ENCODE results near the gene MICAL3.

Gene MICAL3

GRCh38 chr22:18048041-18048440 is 23.7 kb upstream of the MICAL3 start:
- TF ChIP-seq ARNTL (CRISPR knock-in tag; IDR thresholded peaks at IDR 0.05; ENCODE audit: borderline replicate concordance, low read depth) (no peak), SNAI2 (CRISPR knock-in tag; IDR thresholded peaks at IDR 0.05) (no peak), TOX (CRISPR knock-in tag; IDR thresholded peaks at IDR 0.05; ENCODE audit: borderline replicate concordance) (no peak), OSR1 (CRISPR knock-in tag; IDR thresholded peaks at IDR 0.05) (no peak), CSDC2 (CRISPR knock-in tag; IDR thresholded peaks at IDR 0.05) (no peak), TCF4 (CRISPR knock-in tag; IDR thresholded peaks at IDR 0.05; ENCODE audit: borderline replicate concordance) (no peak), RARB (CRISPR knock-in tag; IDR thresholded peaks at IDR 0.05) (no peak), GLIS3 (CRISPR knock-in tag; IDR thresholded peaks at IDR 0.05) (no peak), ZFP30 (CRISPR knock-in tag; IDR thresholded peaks at IDR 0.05) (no peak), ZNF565 (CRISPR knock-in tag; conservative IDR thresholded peaks at IDR 0.05; ENCODE audit: low read depth) (no peak), ZC3H10 (CRISPR knock-in tag; IDR thresholded peaks at IDR 0.05) (no peak), ZFP3 (CRISPR knock-in tag; IDR thresholded peaks at IDR 0.05) (no peak), ZNF8 (CRISPR knock-in tag; IDR thresholded peaks at IDR 0.05) (no peak), ISL1 (CRISPR knock-in tag; IDR thresholded peaks at IDR 0.05) (no peak), BACH2 (CRISPR knock-in tag; IDR thresholded peaks at IDR 0.05; ENCODE audit: borderline replicate concordance) (no peak), ESRRG (CRISPR knock-in tag; IDR thresholded peaks at IDR 0.05) (no peak)
- TF ChIP-seq, protein P1, sequence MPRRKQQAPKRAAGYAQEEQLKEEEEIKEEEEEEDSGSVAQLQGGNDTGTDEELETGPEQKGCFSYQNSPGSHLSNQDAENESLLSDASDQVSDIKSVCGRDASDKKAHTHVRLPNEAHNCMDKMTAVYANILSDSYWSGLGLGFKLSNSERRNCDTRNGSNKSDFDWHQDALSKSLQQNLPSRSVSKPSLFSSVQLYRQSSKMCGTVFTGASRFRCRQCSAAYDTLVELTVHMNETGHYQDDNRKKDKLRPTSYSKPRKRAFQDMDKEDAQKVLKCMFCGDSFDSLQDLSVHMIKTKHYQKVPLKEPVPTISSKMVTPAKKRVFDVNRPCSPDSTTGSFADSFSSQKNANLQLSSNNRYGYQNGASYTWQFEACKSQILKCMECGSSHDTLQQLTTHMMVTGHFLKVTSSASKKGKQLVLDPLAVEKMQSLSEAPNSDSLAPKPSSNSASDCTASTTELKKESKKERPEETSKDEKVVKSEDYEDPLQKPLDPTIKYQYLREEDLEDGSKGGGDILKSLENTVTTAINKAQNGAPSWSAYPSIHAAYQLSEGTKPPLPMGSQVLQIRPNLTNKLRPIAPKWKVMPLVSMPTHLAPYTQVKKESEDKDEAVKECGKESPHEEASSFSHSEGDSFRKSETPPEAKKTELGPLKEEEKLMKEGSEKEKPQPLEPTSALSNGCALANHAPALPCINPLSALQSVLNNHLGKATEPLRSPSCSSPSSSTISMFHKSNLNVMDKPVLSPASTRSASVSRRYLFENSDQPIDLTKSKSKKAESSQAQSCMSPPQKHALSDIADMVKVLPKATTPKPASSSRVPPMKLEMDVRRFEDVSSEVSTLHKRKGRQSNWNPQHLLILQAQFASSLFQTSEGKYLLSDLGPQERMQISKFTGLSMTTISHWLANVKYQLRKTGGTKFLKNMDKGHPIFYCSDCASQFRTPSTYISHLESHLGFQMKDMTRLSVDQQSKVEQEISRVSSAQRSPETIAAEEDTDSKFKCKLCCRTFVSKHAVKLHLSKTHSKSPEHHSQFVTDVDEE (CRISPR knock-in tag; IDR thresholded peaks at IDR 0.05) = no peak
- TF ChIP-seq, protein P2, sequence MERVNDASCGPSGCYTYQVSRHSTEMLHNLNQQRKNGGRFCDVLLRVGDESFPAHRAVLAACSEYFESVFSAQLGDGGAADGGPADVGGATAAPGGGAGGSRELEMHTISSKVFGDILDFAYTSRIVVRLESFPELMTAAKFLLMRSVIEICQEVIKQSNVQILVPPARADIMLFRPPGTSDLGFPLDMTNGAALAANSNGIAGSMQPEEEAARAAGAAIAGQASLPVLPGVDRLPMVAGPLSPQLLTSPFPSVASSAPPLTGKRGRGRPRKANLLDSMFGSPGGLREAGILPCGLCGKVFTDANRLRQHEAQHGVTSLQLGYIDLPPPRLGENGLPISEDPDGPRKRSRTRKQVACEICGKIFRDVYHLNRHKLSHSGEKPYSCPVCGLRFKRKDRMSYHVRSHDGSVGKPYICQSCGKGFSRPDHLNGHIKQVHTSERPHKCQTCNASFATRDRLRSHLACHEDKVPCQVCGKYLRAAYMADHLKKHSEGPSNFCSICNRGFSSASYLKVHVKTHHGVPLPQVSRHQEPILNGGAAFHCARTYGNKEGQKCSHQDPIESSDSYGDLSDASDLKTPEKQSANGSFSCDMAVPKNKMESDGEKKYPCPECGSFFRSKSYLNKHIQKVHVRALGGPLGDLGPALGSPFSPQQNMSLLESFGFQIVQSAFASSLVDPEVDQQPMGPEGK (CRISPR knock-in tag; IDR thresholded peaks at IDR 0.05; ENCODE audit: borderline replicate concordance) = no peak
- TF ChIP-seq, protein P3, sequence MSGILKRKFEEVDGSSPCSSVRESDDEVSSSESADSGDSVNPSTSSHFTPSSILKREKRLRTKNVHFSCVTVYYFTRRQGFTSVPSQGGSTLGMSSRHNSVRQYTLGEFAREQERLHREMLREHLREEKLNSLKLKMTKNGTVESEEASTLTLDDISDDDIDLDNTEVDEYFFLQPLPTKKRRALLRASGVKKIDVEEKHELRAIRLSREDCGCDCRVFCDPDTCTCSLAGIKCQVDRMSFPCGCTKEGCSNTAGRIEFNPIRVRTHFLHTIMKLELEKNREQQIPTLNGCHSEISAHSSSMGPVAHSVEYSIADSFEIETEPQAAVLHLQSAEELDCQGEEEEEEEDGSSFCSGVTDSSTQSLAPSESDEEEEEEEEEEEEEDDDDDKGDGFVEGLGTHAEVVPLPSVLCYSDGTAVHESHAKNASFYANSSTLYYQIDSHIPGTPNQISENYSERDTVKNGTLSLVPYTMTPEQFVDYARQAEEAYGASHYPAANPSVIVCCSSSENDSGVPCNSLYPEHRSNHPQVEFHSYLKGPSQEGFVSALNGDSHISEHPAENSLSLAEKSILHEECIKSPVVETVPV (CRISPR knock-in tag; IDR thresholded peaks at IDR 0.05) = no peak
- no peak for ATAC-seq

DNA sequence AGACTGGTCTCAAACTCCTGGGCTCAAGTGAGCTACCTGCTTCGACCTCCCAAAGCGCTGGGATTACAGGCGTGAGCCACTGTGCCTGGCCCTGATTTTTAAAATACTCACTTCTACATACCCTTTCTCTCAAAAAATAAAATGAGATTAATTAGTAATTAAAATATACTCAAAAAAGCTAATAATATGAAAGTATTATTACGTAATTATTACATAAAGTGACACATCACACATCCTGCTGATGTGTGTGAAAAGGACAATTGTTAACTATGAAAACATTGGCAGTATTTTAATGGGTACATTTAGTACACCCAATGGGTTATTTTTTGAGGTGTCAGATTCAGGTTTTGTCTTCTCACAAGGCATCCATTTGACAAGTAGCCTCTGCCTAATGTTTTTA is 21.4 kb upstream of the MICAL3 start:
- ATAC-seq = no peak
- TF ChIP-seq ZFP30 (CRISPR knock-in tag; IDR thresholded peaks at IDR 0.05) (no peak), TOX (CRISPR knock-in tag; IDR thresholded peaks at IDR 0.05; ENCODE audit: borderline replicate concordance) (no peak), ARNTL (CRISPR knock-in tag; IDR thresholded peaks at IDR 0.05; ENCODE audit: borderline replicate concordance, low read depth) (no peak), TCF4 (CRISPR knock-in tag; IDR thresholded peaks at IDR 0.05; ENCODE audit: borderline replicate concordance) (no peak), GLIS3 (CRISPR knock-in tag; IDR thresholded peaks at IDR 0.05) (no peak), OSR1 (CRISPR knock-in tag; IDR thresholded peaks at IDR 0.05) (no peak), BACH2 (CRISPR knock-in tag; IDR thresholded peaks at IDR 0.05; ENCODE audit: borderline replicate concordance) (no peak), CSDC2 (CRISPR knock-in tag; IDR thresholded peaks at IDR 0.05) (no peak), RARB (CRISPR knock-in tag; IDR thresholded peaks at IDR 0.05) (no peak), ZNF70 (CRISPR knock-in tag; IDR thresholded peaks at IDR 0.05) (no peak)
- TF ChIP-seq, protein P4, sequence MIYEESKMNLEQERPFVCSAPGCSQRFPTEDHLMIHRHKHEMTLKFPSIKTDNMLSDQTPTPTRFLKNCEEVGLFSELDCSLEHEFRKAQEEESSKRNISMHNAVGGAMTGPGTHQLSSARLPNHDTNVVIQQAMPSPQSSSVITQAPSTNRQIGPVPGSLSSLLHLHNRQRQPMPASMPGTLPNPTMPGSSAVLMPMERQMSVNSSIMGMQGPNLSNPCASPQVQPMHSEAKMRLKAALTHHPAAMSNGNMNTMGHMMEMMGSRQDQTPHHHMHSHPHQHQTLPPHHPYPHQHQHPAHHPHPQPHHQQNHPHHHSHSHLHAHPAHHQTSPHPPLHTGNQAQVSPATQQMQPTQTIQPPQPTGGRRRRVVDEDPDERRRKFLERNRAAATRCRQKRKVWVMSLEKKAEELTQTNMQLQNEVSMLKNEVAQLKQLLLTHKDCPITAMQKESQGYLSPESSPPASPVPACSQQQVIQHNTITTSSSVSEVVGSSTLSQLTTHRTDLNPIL (CRISPR knock-in tag; IDR thresholded peaks at IDR 0.05; ENCODE audit: low read depth) = no peak
- TF ChIP-seq, protein P3 (CRISPR knock-in tag; IDR thresholded peaks at IDR 0.05) = no peak
- TF ChIP-seq, protein P1 (CRISPR knock-in tag; IDR thresholded peaks at IDR 0.05) = no peak
- TF ChIP-seq, protein P2 (CRISPR knock-in tag; IDR thresholded peaks at IDR 0.05; ENCODE audit: borderline replicate concordance) = no peak
- TF ChIP-seq, protein P5, sequence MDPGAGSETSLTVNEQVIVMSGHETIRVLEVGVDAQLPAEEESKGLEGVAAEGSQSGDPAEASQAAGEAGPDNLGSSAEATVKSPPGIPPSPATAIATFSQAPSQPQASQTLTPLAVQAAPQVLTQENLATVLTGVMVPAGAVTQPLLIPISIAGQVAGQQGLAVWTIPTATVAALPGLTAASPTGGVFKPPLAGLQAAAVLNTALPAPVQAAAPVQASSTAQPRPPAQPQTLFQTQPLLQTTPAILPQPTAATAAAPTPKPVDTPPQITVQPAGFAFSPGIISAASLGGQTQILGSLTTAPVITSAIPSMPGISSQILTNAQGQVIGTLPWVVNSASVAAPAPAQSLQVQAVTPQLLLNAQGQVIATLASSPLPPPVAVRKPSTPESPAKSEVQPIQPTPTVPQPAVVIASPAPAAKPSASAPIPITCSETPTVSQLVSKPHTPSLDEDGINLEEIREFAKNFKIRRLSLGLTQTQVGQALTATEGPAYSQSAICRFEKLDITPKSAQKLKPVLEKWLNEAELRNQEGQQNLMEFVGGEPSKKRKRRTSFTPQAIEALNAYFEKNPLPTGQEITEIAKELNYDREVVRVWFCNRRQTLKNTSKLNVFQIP (CRISPR knock-in tag; IDR thresholded peaks at IDR 0.05; ENCODE audit: borderline replicate concordance, low read depth) = no peak
